ENCODE data around the gene KIAA1217.
"Not testable (repeated sequence)": the region's sequence is repeated elsewhere in the genome, so short reads cannot be mapped to it uniquely, and the experiment has no call there.

The KIAA1217 gene

GRCh38 chr10:24417053-24417452, 208.1 kb downstream of the KIAA1217 start:
- DNase-seq = no peak

GRCh38 chr10:24418532-24418931, 209.6 kb downstream of the KIAA1217 start:
- no peak for DNase-seq

- DNase-seq = no peak
Measured at GRCh38 chr10:24419066-24419465, 210.1 kb downstream of the KIAA1217 start.

- no peak for DNase-seq
Measured at GRCh38 chr10:24425151-24425550, 216.2 kb downstream of the KIAA1217 start.

- DNase-seq = no peak
Measured at GRCh38 chr10:24427678-24428409, 218.9 kb downstream of the KIAA1217 start.

- no peak for DNase-seq
Measured at GRCh38 chr10:24428410-24428782, 219.5 kb downstream of the KIAA1217 start.

GRCh38 chr10:24430591-24430990, 221.7 kb downstream of the KIAA1217 start:
- no peak for DNase-seq

GRCh38 chr10:24432478-24433416, 223.8 kb downstream of the KIAA1217 start:
- DNase-seq = no peak

- no peak for DNase-seq
Measured at GRCh38 chr10:24433705-24434104, 224.8 kb downstream of the KIAA1217 start.

- no peak for DNase-seq
Measured at GRCh38 chr10:24434961-24435360, 226.0 kb downstream of the KIAA1217 start.

GRCh38 chr10:24435374-24435773, 226.4 kb downstream of the KIAA1217 start:
- no peak for DNase-seq

- no peak for DNase-seq
Measured at GRCh38 chr10:24437302-24437701, 228.4 kb downstream of the KIAA1217 start.

GRCh38 chr10:24438800-24439199, 229.9 kb downstream of the KIAA1217 start:
- DNase-seq = no peak

- no peak for DNase-seq
Measured at GRCh38 chr10:24439935-24440334, 231.0 kb downstream of the KIAA1217 start.

- no peak for DNase-seq
Measured at GRCh38 chr10:24440817-24441797, 232.2 kb downstream of the KIAA1217 start.

- DNase-seq = no peak
Measured at GRCh38 chr10:24442234-24442633, 233.3 kb downstream of the KIAA1217 start.

GRCh38 chr10:24442641-24443174, 233.8 kb downstream of the KIAA1217 start:
- not testable (repeated sequence) for DNase-seq

- DNase-seq = no peak
Measured at GRCh38 chr10:24444337-24444736, 235.4 kb downstream of the KIAA1217 start.

- not testable (repeated sequence) for DNase-seq
Measured at GRCh38 chr10:24445958-24446357, 237.0 kb downstream of the KIAA1217 start.

GRCh38 chr10:24446739-24447138, 237.8 kb downstream of the KIAA1217 start:
- no peak for DNase-seq

GRCh38 chr10:24448351-24448999, 239.5 kb downstream of the KIAA1217 start:
- no peak for DNase-seq

GRCh38 chr10:24449321-24449740, 240.4 kb downstream of the KIAA1217 start:
- no peak for DNase-seq
